ENCODE data around the gene CORO2B. TPM values are rescaled to one million over a fixed set of nuclear protein-coding genes. Genes with fewer than 3 reads are reported as not detected.

The CORO2B gene
- total RNA-seq, 1 donor from 2014 or later, result 1.0 TPM

GRCh38 chr15:68711406-68711805, 132.6 kb downstream of the CORO2B start:
- no peaks in the 10 kb centered on the region for H3K27me3 ChIP-seq
- H3K9me3 ChIP-seq (ENCODE audit: low read depth), result no peaks in the 10 kb centered on the region
- H3K9ac ChIP-seq, result no peak overlapping the region
- Mint-ChIP-seq H3K36me3 (peaks cover 12% of the 10 kb centered on the region), H3K4me1 (no peaks in the 10 kb centered on the region), H3K27me3 (ENCODE audit: insufficient read depth, low read depth) (no peaks in the 10 kb centered on the region), H3K27ac (no peak overlapping the region), H3K4me3 (no peak overlapping the region), H3K9me3 (no peaks in the 10 kb centered on the region)
- no peaks in the 10 kb centered on the region for H4K20me1 ChIP-seq (ENCODE audit: low read depth)
- no peak overlapping the region for H3K4me2 ChIP-seq
- DNase-seq (ENCODE audit: low spot score), result no peak
- TF ChIP-seq EZH2phosphoT487 (IDR thresholded peaks at IDR 0.05) (no peak), EZH2 (IDR thresholded peaks at IDR 0.05) (no peak), CTCF (IDR thresholded peaks at IDR 0.05) (no peak)
- H3K4me3 ChIP-seq, result no peak overlapping the region
- H3K4me1 ChIP-seq, result no peaks in the 10 kb centered on the region
- no peak overlapping the region for H2AFZ ChIP-seq (replicated peaks)
- no peaks in the 10 kb centered on the region for H3K36me3 ChIP-seq
- H3K79me2 ChIP-seq (ENCODE audit: low read depth), result no peaks in the 10 kb centered on the region
- H3K27ac ChIP-seq, result no peak overlapping the region
- H3F3A ChIP-seq (ENCODE audit: low read depth), result no peaks in the 10 kb centered on the region

GRCh38 chr15:68712886-68713285, 134.1 kb downstream of the CORO2B start:
- Histone ChIP-seq H3K27ac (no peak overlapping the region), H3K27me3 (no peaks in the 10 kb centered on the region), H3K79me2 (ENCODE audit: low read depth) (no peaks in the 10 kb centered on the region), H4K20me1 (ENCODE audit: low read depth) (no peaks in the 10 kb centered on the region), H3K9me3 (ENCODE audit: low read depth) (no peaks in the 10 kb centered on the region), H3K36me3 (no peaks in the 10 kb centered on the region), H3K9ac (no peak overlapping the region), H3K4me2 (no peak overlapping the region), H3F3A (ENCODE audit: low read depth) (no peaks in the 10 kb centered on the region), H2AFZ (replicated peaks) (no peak overlapping the region), H3K4me1 (no peaks in the 10 kb centered on the region), H3K4me3 (no peak overlapping the region)
- Mint-ChIP-seq H3K27ac (no peak overlapping the region), H3K4me1 (peaks cover 4% of the 10 kb centered on the region), H3K27me3 (ENCODE audit: insufficient read depth, low read depth) (peaks cover 2% of the 10 kb centered on the region), H3K4me3 (no peak overlapping the region), H3K9me3 (no peaks in the 10 kb centered on the region), H3K36me3 (peaks cover 16% of the 10 kb centered on the region)
- no peak for DNase-seq (ENCODE audit: low spot score)
- no peak for TF ChIP-seq EZH2phosphoT487 (IDR thresholded peaks at IDR 0.05)
- no peak for TF ChIP-seq EZH2 (IDR thresholded peaks at IDR 0.05)
- TF ChIP-seq CTCF (IDR thresholded peaks at IDR 0.05), result no peak

- Mint-ChIP-seq H3K36me3 (peaks cover 16% of the 10 kb centered on the region), H3K9me3 (no peaks in the 10 kb centered on the region), H3K27me3 (ENCODE audit: insufficient read depth, low read depth) (peaks cover 2% of the 10 kb centered on the region), H3K4me3 (no peak overlapping the region), H3K27ac (no peak overlapping the region), H3K4me1 (peaks cover 4% of the 10 kb centered on the region)
- Histone ChIP-seq H3K27me3 (no peaks in the 10 kb centered on the region), H3K4me1 (no peaks in the 10 kb centered on the region), H3K79me2 (ENCODE audit: low read depth) (no peaks in the 10 kb centered on the region), H4K20me1 (ENCODE audit: low read depth) (no peaks in the 10 kb centered on the region), H3K4me3 (no peak overlapping the region), H3K4me2 (no peak overlapping the region), H2AFZ (replicated peaks) (no peak overlapping the region), H3K27ac (no peak overlapping the region), H3K36me3 (no peaks in the 10 kb centered on the region), H3K9me3 (ENCODE audit: low read depth) (no peaks in the 10 kb centered on the region), H3K9ac (no peak overlapping the region), H3F3A (ENCODE audit: low read depth) (no peaks in the 10 kb centered on the region)
- TF ChIP-seq EZH2phosphoT487 (IDR thresholded peaks at IDR 0.05), result no peak
- TF ChIP-seq EZH2 (IDR thresholded peaks at IDR 0.05), result no peak
- no peak for TF ChIP-seq CTCF (IDR thresholded peaks at IDR 0.05)
- no peak for DNase-seq (ENCODE audit: low spot score)
Measured at GRCh38 chr15:68713874-68714273, 135.1 kb downstream of the CORO2B start.

Measured in neural progenitor cell (in vitro differentiated cells).